Measurements from ENCODE around the gene SPEN.

SPEN gene

GRCh38 chr1:15956150-15956549 lies 108.6 kb downstream of the SPEN start:
- no peak for DNase-seq (ENCODE audit: low read depth, low spot score)
- Histone ChIP-seq H3K27me3 (ENCODE audit: control insufficient read depth, insufficient read depth, low read length) (no peaks in the 10 kb centered on the region), H3K9me3 (ENCODE audit: control insufficient read depth, insufficient read depth, low read length) (no peaks in the 10 kb centered on the region), H3K36me3 (ENCODE audit: control insufficient read depth, insufficient read depth, low read length) (peaks cover 2% of the 10 kb centered on the region; the same call in 1 of the 2 replicates), H3K4me3 (ENCODE audit: low read length) (no peak overlapping the region), H3K27ac (ENCODE audit: low read length) (no peak overlapping the region), H3K4me1 (ENCODE audit: control insufficient read depth, insufficient read depth, low read length) (peaks cover 8% of the 10 kb centered on the region; the same call in 1 of the 2 replicates)

DNA sequence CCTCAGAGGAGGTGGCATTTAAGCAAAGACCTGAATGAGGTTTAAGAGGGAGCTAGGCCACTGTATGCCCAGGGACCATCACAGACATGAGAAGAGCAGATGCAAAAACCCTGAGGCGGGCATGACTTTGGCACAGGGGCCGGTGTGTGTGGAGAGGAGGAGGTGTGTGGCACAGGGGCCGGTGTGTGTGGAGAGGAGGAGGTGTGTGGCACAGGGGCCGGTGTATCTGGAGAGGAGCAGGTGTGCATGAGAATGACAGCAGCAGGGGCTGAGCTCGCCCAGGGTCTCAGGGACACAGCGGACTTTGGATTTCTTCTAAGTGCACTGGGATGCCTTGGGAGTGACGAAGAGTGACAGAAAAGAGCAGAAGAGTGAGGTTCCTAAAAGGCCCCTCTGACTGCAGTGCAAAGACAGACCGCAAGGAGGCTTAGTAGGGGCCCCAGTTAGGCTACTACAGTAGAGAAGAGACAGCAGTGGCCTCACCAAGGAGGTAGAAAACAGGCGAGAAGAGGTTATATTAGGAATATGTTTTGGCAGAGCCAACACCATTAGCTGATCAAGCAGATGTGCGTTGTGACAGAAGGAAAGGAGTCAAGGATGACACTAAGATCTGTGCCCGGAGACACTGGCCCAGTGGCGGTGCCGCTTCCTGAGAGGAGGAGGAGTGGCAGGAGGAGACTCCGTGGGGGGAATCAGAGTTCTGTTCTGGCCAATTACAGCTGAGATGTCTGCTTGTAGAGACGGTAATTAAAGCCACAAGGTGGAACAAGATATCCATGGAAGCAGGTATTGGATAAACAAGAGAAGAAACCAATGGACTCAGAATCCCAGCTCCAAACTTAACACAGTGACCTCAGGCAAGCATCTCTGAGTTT lies 110.0 kb downstream of the SPEN start:
- no CpG with 5 or more reads among the region's 15 CpGs for WGBS (ENCODE audit: insufficient coverage, insufficient read length)
- peaks cover 4% of the 10 kb centered on the region; the same call in 1 of the 2 replicates for H3K4me1 ChIP-seq (ENCODE audit: control insufficient read depth, insufficient read depth, low read length)

GRCh38 chr1:15958111-15958510 lies 110.6 kb downstream of the SPEN start:
- Histone ChIP-seq H3K27me3 (ENCODE audit: control insufficient read depth, insufficient read depth, low read length) (no peaks in the 10 kb centered on the region), H3K4me1 (ENCODE audit: control insufficient read depth, insufficient read depth, low read length) (peaks cover 4% of the 10 kb centered on the region; the same call in 1 of the 2 replicates), H3K27ac (ENCODE audit: low read length) (no peak overlapping the region), H3K36me3 (ENCODE audit: control insufficient read depth, insufficient read depth, low read length) (0 out of 2 replicates have a peak, but pooled peaks cover 3% of the 10 kb centered on the region), H3K4me3 (ENCODE audit: low read length) (no peak overlapping the region), H3K9me3 (ENCODE audit: control insufficient read depth, insufficient read depth, low read length) (no peaks in the 10 kb centered on the region)
- DNase-seq (ENCODE audit: low read depth, low spot score): no peak
- no CpG with 5 or more reads among the region's 5 CpGs for WGBS (ENCODE audit: insufficient coverage, insufficient read length)

More for the DNA sequence above, 110.0 kb downstream of the SPEN start:
- Histone ChIP-seq H3K27me3 (ENCODE audit: control insufficient read depth, insufficient read depth, low read length) (no peaks in the 10 kb centered on the region), H3K36me3 (ENCODE audit: control insufficient read depth, insufficient read depth, low read length) (peaks cover 3% of the 10 kb centered on the region; the same call in 1 of the 2 replicates), H3K27ac (ENCODE audit: low read length) (no peak overlapping the region), H3K9me3 (ENCODE audit: control insufficient read depth, insufficient read depth, low read length) (no peaks in the 10 kb centered on the region), H3K4me3 (ENCODE audit: low read length) (no peak overlapping the region)
- no peak for DNase-seq (ENCODE audit: low read depth, low spot score)

GRCh38 chr1:15958793-15959192 lies 111.3 kb downstream of the SPEN start:
- Histone ChIP-seq H3K36me3 (ENCODE audit: control insufficient read depth, insufficient read depth, low read length) (0 out of 2 replicates have a peak, but pooled peaks cover 3% of the 10 kb centered on the region), H3K27ac (ENCODE audit: low read length) (no peak overlapping the region), H3K4me3 (ENCODE audit: low read length) (no peak overlapping the region), H3K9me3 (ENCODE audit: control insufficient read depth, insufficient read depth, low read length) (no peaks in the 10 kb centered on the region), H3K4me1 (ENCODE audit: control insufficient read depth, insufficient read depth, low read length) (peaks cover 3% of the 10 kb centered on the region; the same call in 1 of the 2 replicates), H3K27me3 (ENCODE audit: control insufficient read depth, insufficient read depth, low read length) (no peaks in the 10 kb centered on the region)
- no peak for DNase-seq (ENCODE audit: low read depth, low spot score)

DNA sequence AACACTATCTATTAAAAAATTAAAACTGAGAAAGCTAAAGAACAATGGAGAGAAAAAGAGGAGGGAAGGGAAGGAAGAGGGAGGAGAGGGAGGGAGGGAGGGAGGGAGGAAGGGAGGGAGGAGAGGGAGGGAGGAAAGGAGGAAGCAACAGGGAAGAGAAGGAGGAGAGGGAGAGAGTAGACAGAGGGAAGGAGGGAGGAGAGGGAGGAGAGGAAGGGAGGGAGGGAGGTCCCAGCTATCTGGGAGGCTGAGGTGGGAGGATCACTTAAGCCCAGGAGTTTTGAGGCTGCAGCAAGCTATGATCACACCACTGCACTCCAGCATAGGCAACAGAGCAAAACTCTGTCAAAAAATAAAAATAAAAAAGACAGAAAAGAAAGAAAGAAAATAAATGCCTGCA lies 111.9 kb downstream of the SPEN start:
- Histone ChIP-seq H3K27ac (ENCODE audit: low read length) (no peak overlapping the region), H3K27me3 (ENCODE audit: control insufficient read depth, insufficient read depth, low read length) (no peaks in the 10 kb centered on the region), H3K4me1 (ENCODE audit: control insufficient read depth, insufficient read depth, low read length) (no peaks in the 10 kb centered on the region; the same call in 1 of the 2 replicates), H3K36me3 (ENCODE audit: control insufficient read depth, insufficient read depth, low read length) (0 out of 2 replicates have a peak, but pooled peaks cover 3% of the 10 kb centered on the region), H3K9me3 (ENCODE audit: control insufficient read depth, insufficient read depth, low read length) (no peaks in the 10 kb centered on the region), H3K4me3 (ENCODE audit: low read length) (no peak overlapping the region)
- DNase-seq (ENCODE audit: low read depth, low spot score): no peak

DNA sequence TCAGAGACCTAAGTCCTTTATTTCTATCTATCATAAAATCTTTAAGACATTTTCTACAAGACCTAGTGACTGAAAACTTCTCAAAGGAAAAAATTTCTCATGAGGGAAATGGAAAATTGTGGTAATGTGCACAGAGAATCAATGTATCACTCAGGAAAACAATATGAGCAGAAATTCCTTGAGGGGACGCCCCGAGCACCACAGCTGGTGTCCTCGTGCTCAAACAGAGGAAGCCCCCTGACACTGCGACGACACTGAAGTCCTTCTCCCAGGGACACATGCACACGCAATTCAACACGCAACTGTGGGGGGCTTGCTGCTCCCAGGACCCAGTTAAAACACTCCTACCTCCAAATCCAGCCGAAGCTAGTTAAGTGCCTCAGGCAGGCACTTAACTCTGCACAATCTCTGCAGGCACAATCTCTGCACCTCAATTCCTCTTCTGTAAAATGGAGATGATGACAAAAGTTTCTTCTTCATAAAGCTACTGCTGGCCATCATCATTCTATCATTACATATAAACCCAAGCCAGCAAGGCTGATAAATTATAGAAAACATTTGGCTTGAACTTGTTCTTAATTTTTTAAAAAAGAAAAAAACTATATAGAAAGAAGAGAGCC lies 112.4 kb downstream of the SPEN start:
- Histone ChIP-seq H3K27ac (ENCODE audit: low read length) (no peak overlapping the region), H3K4me1 (ENCODE audit: control insufficient read depth, insufficient read depth, low read length) (no peaks in the 10 kb centered on the region; the same call in 1 of the 2 replicates), H3K36me3 (ENCODE audit: control insufficient read depth, insufficient read depth, low read length) (0 out of 2 replicates have a peak, but pooled peaks cover 3% of the 10 kb centered on the region), H3K9me3 (ENCODE audit: control insufficient read depth, insufficient read depth, low read length) (no peaks in the 10 kb centered on the region), H3K27me3 (ENCODE audit: control insufficient read depth, insufficient read depth, low read length) (no peaks in the 10 kb centered on the region), H3K4me3 (ENCODE audit: low read length) (no peak overlapping the region)
- WGBS (ENCODE audit: insufficient coverage, insufficient read length): no CpG with 5 or more reads among the region's 8 CpGs
- DNase-seq (ENCODE audit: low read depth, low spot score): no peak

DNA sequence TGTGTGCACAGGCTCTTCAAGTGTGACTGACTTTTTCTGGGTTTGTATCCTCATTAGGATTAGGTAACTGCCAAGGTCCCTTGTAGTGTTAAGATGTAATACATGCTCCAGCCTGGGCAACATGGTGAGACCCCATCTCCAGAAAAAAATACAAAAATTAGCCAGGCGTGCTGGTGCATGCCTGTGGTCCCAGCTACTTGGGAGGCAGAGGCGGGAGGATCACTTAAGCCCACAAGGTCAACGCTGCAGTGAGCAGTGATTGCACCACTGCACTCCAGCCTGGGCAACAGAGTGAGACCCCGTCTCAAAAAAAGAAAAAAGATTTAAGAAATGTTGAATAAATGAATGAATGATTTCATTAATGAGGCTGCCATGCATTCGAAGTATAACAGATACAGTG lies 113.3 kb downstream of the SPEN start:
- Histone ChIP-seq H3K36me3 (ENCODE audit: control insufficient read depth, insufficient read depth, low read length) (0 out of 2 replicates have a peak, but pooled peaks cover 3% of the 10 kb centered on the region), H3K9me3 (ENCODE audit: control insufficient read depth, insufficient read depth, low read length) (no peaks in the 10 kb centered on the region), H3K27me3 (ENCODE audit: control insufficient read depth, insufficient read depth, low read length) (no peaks in the 10 kb centered on the region), H3K4me3 (ENCODE audit: low read length) (no peak overlapping the region), H3K27ac (ENCODE audit: low read length) (no peak overlapping the region), H3K4me1 (ENCODE audit: control insufficient read depth, insufficient read depth, low read length) (no peaks in the 10 kb centered on the region; the same call in 1 of the 2 replicates)
- no peak for DNase-seq (ENCODE audit: low read depth, low spot score)
- WGBS (ENCODE audit: insufficient coverage, insufficient read length): no CpG with 5 or more reads among the region's 5 CpGs

DNA sequence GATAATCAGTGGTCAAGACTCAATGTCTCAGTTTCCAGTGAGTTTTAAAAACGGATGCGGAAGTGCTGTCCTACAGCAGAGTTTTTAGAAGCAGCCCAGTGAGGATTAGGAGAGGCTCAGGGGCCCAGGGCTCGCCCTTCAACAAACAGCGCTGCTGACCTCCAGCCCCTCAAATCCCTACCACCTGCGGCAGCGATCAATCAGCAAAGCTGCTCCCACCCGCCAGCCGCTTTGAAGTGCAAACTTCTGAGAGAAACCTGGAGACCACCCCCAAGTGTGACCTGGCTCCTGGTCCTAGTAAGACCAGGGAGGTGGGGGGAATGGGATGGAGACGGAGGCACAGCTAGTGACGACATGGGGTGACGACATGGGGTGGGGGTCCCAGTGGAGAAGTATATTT lies 114.0 kb downstream of the SPEN start:
- Histone ChIP-seq H3K4me1 (ENCODE audit: control insufficient read depth, insufficient read depth, low read length) (no peaks in the 10 kb centered on the region; the same call in 1 of the 2 replicates), H3K27me3 (ENCODE audit: control insufficient read depth, insufficient read depth, low read length) (no peaks in the 10 kb centered on the region), H3K9me3 (ENCODE audit: control insufficient read depth, insufficient read depth, low read length) (no peaks in the 10 kb centered on the region), H3K27ac (ENCODE audit: low read length) (no peak overlapping the region), H3K4me3 (ENCODE audit: low read length) (no peak overlapping the region), H3K36me3 (ENCODE audit: control insufficient read depth, insufficient read depth, low read length) (0 out of 2 replicates have a peak, but pooled peaks cover 3% of the 10 kb centered on the region)
- no CpG with 5 or more reads among the region's 11 CpGs for WGBS (ENCODE audit: insufficient coverage, insufficient read length)
- no peak for DNase-seq (ENCODE audit: low read depth, low spot score)

GRCh38 chr1:15962176-15962575 lies 114.7 kb downstream of the SPEN start:
- Histone ChIP-seq H3K9me3 (ENCODE audit: control insufficient read depth, insufficient read depth, low read length) (no peaks in the 10 kb centered on the region), H3K36me3 (ENCODE audit: control insufficient read depth, insufficient read depth, low read length) (0 out of 2 replicates have a peak, but pooled peaks cover 3% of the 10 kb centered on the region), H3K4me3 (ENCODE audit: low read length) (no peak overlapping the region), H3K27ac (ENCODE audit: low read length) (no peak overlapping the region), H3K27me3 (ENCODE audit: control insufficient read depth, insufficient read depth, low read length) (no peaks in the 10 kb centered on the region), H3K4me1 (ENCODE audit: control insufficient read depth, insufficient read depth, low read length) (no peaks in the 10 kb centered on the region; the same call in 1 of the 2 replicates)
- WGBS (ENCODE audit: insufficient coverage, insufficient read length): no CpG with 5 or more reads among the region's 6 CpGs
- DNase-seq (ENCODE audit: low read depth, low spot score): no peak

- Histone ChIP-seq H3K27me3 (ENCODE audit: control insufficient read depth, insufficient read depth, low read length) (no peaks in the 10 kb centered on the region), H3K36me3 (ENCODE audit: control insufficient read depth, insufficient read depth, low read length) (0 out of 2 replicates have a peak, but pooled peaks cover 3% of the 10 kb centered on the region), H3K27ac (ENCODE audit: low read length) (no peak overlapping the region), H3K4me3 (ENCODE audit: low read length) (no peak overlapping the region), H3K9me3 (ENCODE audit: control insufficient read depth, insufficient read depth, low read length) (no peaks in the 10 kb centered on the region), H3K4me1 (ENCODE audit: control insufficient read depth, insufficient read depth, low read length) (no peaks in the 10 kb centered on the region; the same call in 1 of the 2 replicates)
- no CpG with 5 or more reads among the region's 8 CpGs for WGBS (ENCODE audit: insufficient coverage, insufficient read length)
- DNase-seq (ENCODE audit: low read depth, low spot score): no peak
These were observed 115.3 kb downstream of the SPEN start for GRCh38 chr1:15962671-15963362.

All from iPS DF 6.9 (cell line).